Measurements from ENCODE around the gene LTBP2. TPM values are rescaled to one million over a fixed set of nuclear protein-coding genes. Genes with fewer than 3 reads are reported as not detected.

Gene LTBP2
- total RNA-seq, 4 donors from 2014 or later: 81.3 to 240 (median 189) TPM

- intact Hi-C loops (cut with DNase I): no loop called here
- WGBS, 2 donors: 94% methylated on average over 4 of the region's 4 CpGs
- H3K4me1 ChIP-seq: peaks cover 19 to 22% of the 10 kb centered on the region in 2 donors
- TF ChIP-seq CTCF (IDR thresholded peaks at IDR 0.05): no peak
- TF ChIP-seq POLR2A (IDR thresholded peaks at IDR 0.05): no peak
- H3K9me3 ChIP-seq: no peaks in the 10 kb centered on the region
- peak overlapping the region in 1 of 3 donors; percentile 32 for H3K27ac ChIP-seq
- H3K27me3 ChIP-seq: no peaks in the 10 kb centered on the region
- no peak for DNase-seq
- H3K4me3 ChIP-seq (replicated peaks in 1 of 3): no peak overlapping the region
- H3K36me3 ChIP-seq: peaks cover 3 to 4% of the 10 kb centered on the region in 2 donors
Observed at GRCh38 chr14:74517731-74518130, 94.3 kb downstream of the LTBP2 start.

GRCh38 chr14:74516451-74517160 lies 95.4 kb downstream of the LTBP2 start:
- Histone ChIP-seq H3K36me3 (peaks cover 3 to 4% of the 10 kb centered on the region in 2 donors), H3K4me3 (replicated peaks in 1 of 3) (no peak overlapping the region), H3K27ac (peak overlapping the region in 1 of 3 donors; percentile 32), H3K4me1 (peaks cover 19 to 25% of the 10 kb centered on the region in 2 donors), H3K27me3 (no peaks in the 10 kb centered on the region), H3K9me3 (no peaks in the 10 kb centered on the region)
- TF ChIP-seq POLR2A (IDR thresholded peaks at IDR 0.05) (no peak), CTCF (IDR thresholded peaks at IDR 0.05) (no peak)
- intact Hi-C loops (cut with DNase I): no loop called here
- DNase-seq: peak in 1 of 2 donors; percentile 29
- 93 to 95% methylated on average over 10 to 12 of the region's 12 CpGs for WGBS, 2 donors

- DNase-seq: no peak
- TF ChIP-seq CTCF (IDR thresholded peaks at IDR 0.05): no peak
- TF ChIP-seq POLR2A (IDR thresholded peaks at IDR 0.05): no peak
- Histone ChIP-seq H3K27me3 (no peaks in the 10 kb centered on the region), H3K4me1 (peaks cover 23 to 31% of the 10 kb centered on the region in 2 donors), H3K4me3 (replicated peaks in 1 of 3) (no peak overlapping the region), H3K27ac (peak overlapping the region in 2 of 3 donors; percentile 78 to 88), H3K9me3 (no peaks in the 10 kb centered on the region), H3K36me3 (peaks cover 3 to 4% of the 10 kb centered on the region in 2 donors)
- intact Hi-C loops (cut with DNase I): no loop called here
- WGBS, 2 donors: 90 to 96% methylated on average over 8 of the region's 8 CpGs
Observed at GRCh38 chr14:74515891-74516412, 96.1 kb downstream of the LTBP2 start.

GRCh38 chr14:74514471-74514941 lies 97.5 kb downstream of the LTBP2 start:
- Histone ChIP-seq H3K4me3 (replicated peaks in 1 of 3) (no peak overlapping the region), H3K27me3 (no peaks in the 10 kb centered on the region), H3K4me1 (peaks cover 28 to 40% of the 10 kb centered on the region in 2 donors), H3K9me3 (no peaks in the 10 kb centered on the region), H3K27ac (peak overlapping the region; percentile 5 to 88 (median 78)), H3K36me3 (peaks cover 4% of the 10 kb centered on the region in 2 donors)
- intact Hi-C loops (cut with DNase I): no loop called here
- peak; percentile 93 to 95 for DNase-seq
- WGBS, 2 donors: 15 to 22% methylated on average over 13 of the region's 13 CpGs
- no peak for TF ChIP-seq CTCF (IDR thresholded peaks at IDR 0.05)
- TF ChIP-seq POLR2A (IDR thresholded peaks at IDR 0.05): peak in 1 of 2 donors; percentile 48

Measured in thyroid gland (tissue), 4 donors.